HG03060 (cell line): ENCODE results near the gene EMC9.

ENCODE experiments used
- ATAC-seq: cut with Tn5 transposase; IDR thresholded peaks from one replicate; pipeline ENCODE4 v1.9.1; 2021; ENCODE audit warnings: low read depth, moderate number of reproducible peaks; ENCODE audit not compliant: unreplicated experiment

EMC9 gene

GRCh38 chr14:24141097-24141880 is at the start of gene EMC9:
Gene EMC9, minus strand, starts transcription at chr14:24141591. Its CDS starts 287 bp downstream, at chr14:24141304.
- ATAC-seq = peak; percentile 85

- ATAC-seq = no peak
Measured at GRCh38 chr14:24190416-24190815, 49.0 kb upstream of the EMC9 start.

- ATAC-seq = no peak
Measured at GRCh38 chr14:24189460-24189859, 48.1 kb upstream of the EMC9 start.

GRCh38 chr14:24189059-24189375 is 47.6 kb upstream of the EMC9 start:
- no peak for ATAC-seq

- ATAC-seq = peak; percentile 63
Measured at GRCh38 chr14:24188251-24189058, 47.1 kb upstream of the EMC9 start, which contains the start of gene IPO4. Gene IPO4, minus strand, starts transcription at chr14:24188816. Its CDS starts 29 bp downstream, at chr14:24188787.

- no peak for ATAC-seq
Measured at GRCh38 chr14:24187539-24187915, 46.1 kb upstream of the EMC9 start.

- ATAC-seq = no peak
Measured at GRCh38 chr14:24186831-24187538, 45.6 kb upstream of the EMC9 start.

- no peak for ATAC-seq
Measured at GRCh38 chr14:24185741-24186140, 44.4 kb upstream of the EMC9 start.

GRCh38 chr14:24185026-24185425 is 43.6 kb upstream of the EMC9 start:
- ATAC-seq = no peak

- no peak for ATAC-seq
Measured at GRCh38 chr14:24184104-24184970, 42.9 kb upstream of the EMC9 start.

GRCh38 chr14:24183014-24183481 is 41.7 kb upstream of the EMC9 start:
- no peak for ATAC-seq

GRCh38 chr14:24182110-24182882 is 40.9 kb upstream of the EMC9 start:
- no peak for ATAC-seq

- ATAC-seq = no peak
Measured at GRCh38 chr14:24181371-24182077, 40.1 kb upstream of the EMC9 start.

GRCh38 chr14:24179961-24180796 is 38.8 kb upstream of the EMC9 start:
- no peak for ATAC-seq

- ATAC-seq = no peak
Measured at GRCh38 chr14:24179294-24179960, 38.0 kb upstream of the EMC9 start.

- ATAC-seq = no peak
Measured at GRCh38 chr14:24178399-24179178, 37.2 kb upstream of the EMC9 start.

- no peak for ATAC-seq
Measured at GRCh38 chr14:24177891-24178290, 36.5 kb upstream of the EMC9 start.
